Panc1 (cell line): ENCODE measurements around the gene HEPHL1. TPM values are rescaled to one million over a fixed set of nuclear protein-coding genes. Genes with fewer than 3 reads are reported as not detected.

ENCODE experiments used
- ATAC-seq: fragments of 200-7000 bp; cut with Tn5 transposase; 2 replicates; pipeline ENCODE4 v1.9.1; 2020; ENCODE audit warnings: mild to moderate bottlenecking, moderate library complexity
- BruUV-seq: library from RNA; stranded (reverse); fragments of 400-500 nt; replicated peaks from 2 replicates; lab custom pipeline; 2021; lab: Mats Ljungman, UMichigan
- CTCF ChIA-PET: fragments of 300-600 bp; sonication (Branson Sonifier 250); formaldehyde crosslinking; loops from one replicate; lab custom pipeline; 2022; ENCODE audit warnings: antibody characterized with exemption; lab: Charles Lee
- POLR2A ChIA-PET: fragments of 300-600 bp; sonication (Branson Sonifier 250); formaldehyde crosslinking; loops from one replicate; lab custom pipeline; 2022; ENCODE audit warnings: antibody characterized with exemption; lab: Charles Lee
- DNase-seq: peaks from one replicate; pipeline ENCODE4 v3.0.0-alpha.2; 2010; ENCODE audit warnings: low read depth, low spot score
- H3K27ac ChIP-seq: 2 replicates; pipeline ENCODE4 v1.5.1; 2011; ENCODE audit warnings: mild to moderate bottlenecking, low read length, inconsistent platforms
- H3K27me3 ChIP-seq: fragments of 200-500 bp; sonication (Bioruptor generic); 2 replicates; pipeline ENCODE4 v1.6.0; 2014; ENCODE audit warnings: low read length, inconsistent platforms; ENCODE audit not compliant: control insufficient read depth, insufficient read depth
- H3K36me3 ChIP-seq: fragments of 200-500 bp; sonication (Bioruptor generic); 2 replicates; pipeline ENCODE4 v1.5.1; 2014; ENCODE audit warnings: inconsistent platforms, mild to moderate bottlenecking, low read length, moderate library complexity; ENCODE audit not compliant: control insufficient read depth, insufficient read depth
- H3K4me1 ChIP-seq: 2 replicates; pipeline ENCODE4 v1.5.1; 2011; ENCODE audit warnings: inconsistent platforms, mild to moderate bottlenecking, low read length, moderate library complexity; ENCODE audit not compliant: control insufficient read depth, insufficient read depth
- H3K4me3 ChIP-seq, 2 experiments: 2 replicates each; pipeline ENCODE4 v1.5.1; 2011 to 2012; ENCODE audit warnings: low read depth in 2 of 2, low read length in 2 of 2, mild to moderate bottlenecking in 2 of 2, inconsistent platforms in 1 of 2, moderate library complexity in 1 of 2
- H3K9me3 ChIP-seq: fragments of 200-500 bp; sonication (Bioruptor generic); 2 replicates; pipeline ENCODE4 v1.5.1; 2014; ENCODE audit warnings: low read depth, mild to moderate bottlenecking, inconsistent platforms, low read length, moderate library complexity; ENCODE audit not compliant: control insufficient read depth, insufficient read depth
- CTCF ChIP-seq: fragments of 450-650 bp; IDR thresholded peaks from 2 replicates; pipeline ENCODE4 v1.5.1; 2017; ENCODE audit warnings: mild to moderate bottlenecking
- POLR2AphosphoS5 ChIP-seq: IDR thresholded peaks from 2 replicates; pipeline ENCODE4 v1.6.1; 2012; ENCODE audit warnings: mild to moderate bottlenecking, low read depth, low read length, moderate library complexity
- REST ChIP-seq, 2 experiments: IDR thresholded peaks; 2 replicates each; pipeline ENCODE4 v1.6.1; 2011 to 2012; ENCODE audit warnings: low read depth in 2 of 2, control low read depth in 1 of 2, low read length in 1 of 2, mild to moderate bottlenecking in 1 of 2, moderate library complexity in 1 of 2; ENCODE audit not compliant: insufficient read depth in 1 of 2
- SIN3A ChIP-seq: IDR thresholded peaks from 2 replicates; pipeline ENCODE4 v1.6.1; 2012; ENCODE audit warnings: low read depth, mild to moderate bottlenecking, low read length, moderate library complexity, borderline replicate concordance; ENCODE audit not compliant: insufficient read depth
- TCF7L2 ChIP-seq: IDR thresholded peaks from 2 replicates; pipeline ENCODE4 v1.6.1; 2011; ENCODE audit warnings: mild to moderate bottlenecking, low read depth, low read length, inconsistent platforms
- in situ Hi-C: cut with HindIII; loops from 2 replicates; pipeline ENCODE4 v1.10.0; 2016; ENCODE audit warnings: low sequenced_read_pairs, low pct_unique_long_range_greater_than_20kb
- intact Hi-C: fragments of 100-400 bp; cut with micrococcal nuclease; formaldehyde crosslinking; loops from one replicate; pipeline ENCODE4 v1.10.0; 2022; ENCODE audit not compliant: unreplicated experiment
- total RNA-seq: library from RNA; stranded (reverse); gene quantifications from one replicate; pipeline ENCODE4 v1.2.1, GENCODE V29; 2021; ENCODE audit not compliant: unreplicated experiment

The HEPHL1 gene
- total RNA-seq, 1 experiment from 2014 or later = not detected

GRCh38 chr11:94062360-94062759, 41.2 kb downstream of the HEPHL1 start:
- Histone ChIP-seq H3K4me1 (no peaks in the 10 kb centered on the region), H3K27me3 (peaks cover 2% of the 10 kb centered on the region; the same call in 1 of the 2 replicates), H3K27ac (no peak overlapping the region), H3K36me3 (0 out of 2 replicates have a peak, but pooled peaks cover 2% of the 10 kb centered on the region), H3K4me3 (no peak overlapping the region), H3K9me3 (no peaks in the 10 kb centered on the region)
- TF ChIP-seq POLR2AphosphoS5 (no peak), TCF7L2 (no peak), SIN3A (no peak)
- DNase-seq (no peak), ATAC-seq (no peak)
- ChIA-PET CTCF (no interaction called here), POLR2A (no interaction called here)
- in situ Hi-C loops (no loop called here), intact Hi-C loops (no loop called here)
- no TSS peak for BruUV-seq

- CTCF ChIA-PET = no interaction called here
- intact Hi-C loops (no loop called here), in situ Hi-C loops (no loop called here)
- Histone ChIP-seq H3K27me3 (peaks cover 15% of the 10 kb centered on the region), H3K4me3 (no peak overlapping the region), H3K9me3 (no peaks in the 10 kb centered on the region), H3K27ac (no peak overlapping the region), H3K4me1 (no peaks in the 10 kb centered on the region), H3K36me3 (no peaks in the 10 kb centered on the region)
- DNase-seq (no peak), ATAC-seq (no peak)
- TF ChIP-seq SIN3A (no peak), CTCF (no peak), TCF7L2 (no peak), POLR2AphosphoS5 (no peak), REST (IDR thresholded peaks at IDR 0.05; ENCODE audit: insufficient read depth in 1 of 2, low read depth in 2 of 2, low read length in 1 of 2) (no peak)
- POLR2A ChIA-PET = no interaction called here
- BruUV-seq = no TSS peak
Observed at GRCh38 chr11:94066901-94067429, 45.8 kb downstream of the HEPHL1 start.

GRCh38 chr11:94068764-94069163, 47.6 kb downstream of the HEPHL1 start:
- DNase-seq (no peak), ATAC-seq (no peak)
- ChIA-PET CTCF (no interaction called here), POLR2A (no interaction called here)
- BruUV-seq = no TSS peak
- no peaks in the 10 kb centered on the region for H3K9me3 ChIP-seq
- H3K27ac ChIP-seq = no peak overlapping the region
- no peaks in the 10 kb centered on the region for H3K4me1 ChIP-seq
- H3K27me3 ChIP-seq = peaks cover 15% of the 10 kb centered on the region
- H3K4me3 ChIP-seq = no peak overlapping the region
- no peaks in the 10 kb centered on the region for H3K36me3 ChIP-seq
- TF ChIP-seq TCF7L2 (no peak), SIN3A (no peak), CTCF (no peak), POLR2AphosphoS5 (no peak), REST (IDR thresholded peaks at IDR 0.05; ENCODE audit: insufficient read depth in 1 of 2, low read depth in 2 of 2, low read length in 1 of 2) (no peak)
- in situ Hi-C loops (no loop called here), intact Hi-C loops (no loop called here)
